Measurements from ENCODE around the gene WDR7.

The WDR7 gene

DNA sequence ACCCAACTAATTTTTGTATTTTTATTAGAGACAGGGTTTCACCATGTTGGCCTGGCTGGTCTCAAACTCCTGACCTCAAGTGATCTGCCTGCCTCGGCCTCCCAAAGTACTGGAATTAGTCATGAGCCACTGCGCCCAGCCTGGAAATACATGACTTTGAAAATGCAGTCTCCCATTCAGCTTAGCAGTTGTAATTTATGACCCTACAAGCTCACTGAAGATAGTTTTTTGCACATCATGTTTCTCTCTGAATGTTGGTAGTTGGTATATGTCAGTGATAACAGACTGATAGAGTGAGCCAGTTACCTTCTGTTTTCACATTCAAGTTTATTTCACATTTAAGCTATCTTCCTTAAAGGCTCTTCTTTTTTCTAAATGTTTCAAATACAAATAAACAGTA, 7.1 kb downstream of the WDR7 start:
- DNase-seq = no peak

DNA sequence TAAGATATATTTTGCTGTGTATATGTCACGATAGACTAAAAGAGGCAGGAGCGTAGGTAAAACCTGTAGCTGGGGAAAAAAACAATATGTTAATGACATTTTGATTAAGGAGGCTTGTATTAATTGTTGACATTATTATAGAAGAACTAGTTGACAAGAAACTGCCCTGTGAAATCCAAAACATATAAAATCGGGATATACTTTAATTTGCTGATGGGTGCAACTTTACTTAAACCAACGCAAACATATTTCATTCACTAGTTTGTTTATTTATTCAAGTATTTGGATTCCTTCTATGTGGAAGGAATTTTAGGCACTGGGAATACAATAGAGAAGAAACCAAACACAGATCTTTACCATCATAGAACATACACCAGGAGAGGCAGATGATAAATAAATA, 8.0 kb downstream of the WDR7 start:
- DNase-seq = no peak

DNA sequence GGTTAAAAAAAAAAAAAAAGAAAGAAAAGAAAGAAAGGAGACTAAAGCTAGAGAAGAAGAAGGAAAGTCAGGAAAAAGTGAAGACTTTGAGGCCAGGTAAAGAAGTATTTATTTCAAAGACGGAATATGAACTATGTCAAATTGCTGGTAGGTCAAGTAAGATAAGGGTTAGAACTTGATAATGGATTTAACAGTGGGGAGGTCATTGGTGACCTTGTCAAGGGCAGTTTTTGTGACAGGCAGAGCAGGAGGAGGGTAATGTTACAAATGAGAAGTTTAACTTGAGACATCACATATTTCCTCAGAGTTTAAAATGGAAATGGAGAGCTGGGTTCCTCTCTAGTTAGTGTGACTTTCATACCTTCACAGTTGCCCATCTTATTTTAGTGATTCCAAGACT, 9.5 kb downstream of the WDR7 start:
- DNase-seq = no peak

DNA sequence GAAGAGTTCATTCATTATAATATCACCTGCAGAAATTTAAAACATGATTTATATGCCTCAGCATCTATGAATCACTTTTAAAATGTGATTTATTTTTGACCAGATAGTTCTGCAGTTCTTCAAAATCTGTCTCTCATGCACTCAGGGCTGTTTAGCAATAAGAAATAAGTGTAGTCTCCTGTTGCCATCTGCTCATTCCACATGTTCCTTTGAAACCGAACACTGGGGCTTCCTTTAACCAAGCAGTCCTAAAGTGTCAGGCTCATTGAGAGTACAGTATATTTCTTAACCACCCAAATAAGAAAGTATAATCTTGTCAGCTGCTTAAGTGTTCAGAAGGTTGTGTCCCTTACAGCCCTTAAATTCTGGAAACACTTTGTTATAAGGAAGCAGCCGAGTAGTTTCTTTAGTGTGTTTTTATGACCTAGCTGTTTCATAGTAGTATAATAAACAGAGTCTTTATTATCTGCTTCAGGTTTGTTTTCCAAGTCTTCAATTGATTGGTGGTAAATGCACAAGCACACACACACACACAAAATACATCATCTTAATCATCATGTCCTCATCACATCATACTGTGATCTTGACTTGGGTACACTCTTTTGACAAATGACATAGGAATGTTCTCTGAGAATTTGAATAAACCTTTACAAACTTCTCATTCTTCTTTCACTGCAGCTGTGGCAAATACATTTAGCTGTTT, 10.4 kb downstream of the WDR7 start:
- DNase-seq = no peak

DNA sequence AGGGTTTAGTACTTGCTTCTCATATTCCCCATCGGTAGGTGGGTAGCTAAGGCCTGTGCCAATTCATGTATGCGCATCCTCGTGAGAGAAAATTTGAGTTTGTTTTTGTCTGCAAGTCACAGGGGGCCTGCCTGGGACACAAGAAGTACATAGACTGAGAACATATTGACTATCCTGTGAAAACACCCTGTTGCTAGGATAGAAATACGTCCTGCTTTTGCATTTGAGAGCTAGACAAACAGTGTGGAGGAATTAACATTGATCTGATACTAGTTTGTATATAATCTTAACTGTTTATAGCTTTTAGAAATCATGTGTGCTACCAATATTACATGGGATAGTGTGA, 10.9 kb downstream of the WDR7 start:
- no peak for DNase-seq

DNA sequence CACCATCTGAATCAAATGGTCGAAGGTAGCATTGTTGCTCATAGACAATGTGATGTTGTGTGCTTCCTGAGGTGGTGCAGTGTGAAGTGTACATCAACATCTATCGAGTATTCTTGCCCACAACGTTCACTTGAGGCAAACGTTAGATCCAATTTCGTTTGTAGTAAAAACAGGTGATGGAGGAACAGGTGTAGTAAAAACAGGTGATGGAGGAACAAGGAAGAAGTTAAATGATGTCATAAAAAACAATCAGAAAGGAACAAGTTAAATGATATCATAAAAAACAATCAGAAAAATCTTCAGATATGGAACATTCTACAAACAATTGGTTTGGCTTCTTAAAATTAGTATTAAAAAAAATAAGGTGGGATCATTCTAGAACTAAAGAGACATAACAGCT, 11.3 kb downstream of the WDR7 start:
- no peak for DNase-seq

DNA sequence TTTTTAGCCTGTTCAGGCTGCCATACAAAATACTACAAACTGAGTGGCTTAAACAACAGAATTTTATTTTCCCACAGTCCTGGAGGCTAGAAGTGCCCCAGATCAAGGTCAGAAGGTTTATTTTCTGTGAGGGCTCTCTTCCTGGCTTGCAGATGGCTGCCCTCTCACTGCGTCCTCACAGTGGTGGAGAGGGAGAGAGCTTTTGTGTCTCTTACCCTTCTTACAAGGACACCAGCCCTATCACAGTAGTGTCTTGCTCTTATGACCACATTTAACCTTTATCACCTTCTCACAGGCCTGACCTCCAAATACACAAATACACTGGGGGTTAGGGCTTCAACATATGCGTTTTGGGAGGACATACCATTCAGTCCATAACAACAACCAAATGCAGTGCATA, 11.7 kb downstream of the WDR7 start:
- no peak for DNase-seq

DNA sequence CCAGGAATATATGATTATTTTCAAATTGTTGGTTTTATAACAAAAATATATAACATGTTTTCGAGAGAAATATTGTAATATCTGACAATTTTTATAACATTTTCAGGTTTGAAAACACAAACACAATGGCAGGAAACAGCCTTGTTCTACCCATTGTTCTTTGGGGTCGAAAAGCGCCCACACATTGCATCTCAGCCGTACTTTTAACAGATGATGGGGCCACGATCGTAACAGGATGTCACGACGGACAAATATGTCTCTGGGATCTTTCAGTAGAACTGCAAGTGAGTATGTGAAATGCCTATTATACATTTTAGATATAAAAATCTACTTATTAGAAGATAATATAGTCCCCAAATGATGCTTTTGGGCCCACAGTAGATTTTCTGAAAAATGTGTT, 21.2 kb downstream of the WDR7 start:
- DNase-seq = no peak

DNA sequence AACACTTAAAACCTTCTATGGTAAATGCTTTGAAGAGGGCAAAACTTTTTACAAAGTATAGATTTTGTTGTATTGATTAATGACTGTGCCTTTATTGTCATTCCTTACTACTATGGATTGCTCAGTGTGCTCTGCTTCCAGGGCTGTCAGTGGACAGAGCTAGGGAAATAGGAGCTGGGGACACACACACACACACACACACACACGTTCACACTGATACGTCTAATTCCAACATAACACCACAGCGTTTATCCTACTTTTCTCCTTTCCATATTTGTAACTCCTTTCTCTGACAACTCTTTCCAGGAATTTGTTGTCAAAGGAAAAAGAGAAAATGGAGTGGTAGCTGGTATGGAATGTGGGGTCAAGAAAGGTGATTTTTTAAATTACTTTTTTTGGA, 21.8 kb downstream of the WDR7 start:
- DNase-seq = no peak

DNA sequence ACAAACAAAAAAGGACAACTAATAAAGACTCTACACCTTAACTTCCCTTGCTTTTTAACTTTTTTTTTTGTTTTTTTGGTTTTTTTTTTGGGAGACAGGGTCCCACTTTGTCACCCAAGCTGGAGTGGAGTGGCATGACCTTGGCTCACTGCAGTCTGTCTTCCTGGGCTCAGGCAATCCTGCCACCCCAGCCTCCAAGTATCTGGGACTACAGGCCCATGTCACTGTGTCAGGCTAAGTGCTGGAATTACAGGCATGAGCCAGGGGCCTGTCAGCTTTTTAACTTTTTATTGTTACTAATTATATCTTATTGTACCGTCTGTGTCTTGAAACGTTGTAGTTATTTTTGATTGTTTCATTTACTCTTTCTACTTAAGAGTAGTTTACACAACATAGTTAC, 25.5 kb downstream of the WDR7 start:
- no peak for DNase-seq

DNA sequence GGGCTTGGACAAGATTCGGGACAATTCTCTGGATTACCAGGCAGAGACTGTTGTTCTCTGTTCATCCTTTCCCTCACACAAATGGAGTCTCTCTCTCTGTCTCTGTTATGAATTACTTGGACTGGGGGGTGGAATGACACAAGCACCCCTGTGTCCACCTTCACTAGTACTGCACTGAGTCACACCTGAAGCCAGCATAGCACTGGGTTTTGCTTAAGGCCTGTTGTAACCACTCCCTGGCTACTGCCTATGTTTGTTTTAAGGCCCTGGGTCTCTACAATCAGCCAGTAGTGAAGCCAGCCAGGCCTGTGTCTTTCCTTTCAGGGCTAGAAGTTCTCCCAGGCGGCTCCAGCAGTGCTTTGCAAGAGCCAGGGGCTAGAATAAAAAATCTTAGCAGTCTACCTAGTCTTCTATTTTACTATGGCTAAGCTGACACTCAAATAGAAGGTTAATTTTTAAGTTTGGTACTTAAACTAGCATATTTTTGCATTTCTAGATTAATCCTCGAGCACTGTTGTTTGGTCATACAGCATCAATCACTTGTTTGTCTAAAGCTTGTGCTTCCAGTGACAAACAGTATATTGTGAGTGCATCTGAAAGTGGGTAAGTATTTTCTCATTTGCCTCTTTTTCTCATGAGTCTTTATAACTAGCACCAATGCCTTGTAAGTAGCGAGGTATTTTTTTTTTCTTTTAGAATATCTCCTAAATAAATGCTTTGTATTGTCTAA, 27.8 kb downstream of the WDR7 start:
- DNase-seq = no peak

DNA sequence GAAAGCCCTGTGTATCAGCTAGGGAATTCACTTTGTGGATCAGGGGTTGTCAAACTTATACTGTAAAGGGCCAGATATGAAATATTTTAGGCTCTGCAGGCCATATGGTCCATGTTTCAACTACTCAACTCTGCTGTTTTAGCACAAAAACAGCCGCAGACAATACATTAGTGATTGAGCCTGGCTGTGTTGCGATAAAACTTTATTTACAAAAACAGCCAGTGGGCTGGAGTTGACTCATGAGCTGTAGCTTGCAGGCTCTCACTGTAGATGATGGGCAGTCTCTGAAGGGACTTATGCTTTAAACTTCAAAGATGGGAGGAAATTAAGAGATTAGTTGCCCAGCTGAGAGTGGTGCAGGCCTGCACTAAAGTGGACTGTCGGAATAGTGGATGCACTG, 33.1 kb downstream of the WDR7 start:
- no peak for DNase-seq

DNA sequence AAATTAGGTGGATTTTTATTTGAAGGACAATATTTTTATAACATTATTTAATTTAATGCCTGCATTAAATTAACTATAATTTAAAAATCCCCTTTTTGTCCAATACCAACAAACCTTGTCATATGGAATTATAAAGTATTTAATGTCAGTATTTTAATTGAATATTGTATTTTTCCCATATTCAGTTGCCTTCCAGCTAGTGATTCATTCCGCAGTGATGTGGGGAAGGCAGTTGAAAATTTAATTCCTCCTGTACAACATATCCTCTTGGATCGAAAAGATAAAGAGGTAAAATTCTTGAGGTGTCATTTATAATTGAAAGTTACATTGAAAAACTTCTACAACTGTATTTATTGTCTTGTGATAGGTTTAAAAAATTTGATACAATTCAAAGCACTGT, 40.4 kb downstream of the WDR7 start:
- no peak for DNase-seq

DNA sequence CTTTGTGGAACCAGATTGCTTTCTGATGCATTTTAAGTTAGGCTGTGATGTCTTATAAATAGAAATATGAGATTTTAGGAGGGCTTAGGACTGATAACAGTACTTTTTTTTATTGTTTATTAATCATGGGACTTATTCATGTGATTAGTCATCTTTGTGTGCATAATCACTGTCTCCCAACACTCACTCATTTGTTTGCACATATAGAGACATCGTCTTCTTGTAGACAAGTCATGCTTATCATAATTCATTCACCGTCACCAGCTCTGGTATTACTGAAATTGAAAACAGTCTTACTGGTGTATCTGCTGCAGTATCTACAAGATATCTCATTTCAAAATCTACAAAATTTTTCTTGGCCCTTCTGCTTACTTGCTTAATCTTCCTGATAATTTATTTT, 45.8 kb downstream of the WDR7 start:
- peak; percentile 24 for DNase-seq

DNA sequence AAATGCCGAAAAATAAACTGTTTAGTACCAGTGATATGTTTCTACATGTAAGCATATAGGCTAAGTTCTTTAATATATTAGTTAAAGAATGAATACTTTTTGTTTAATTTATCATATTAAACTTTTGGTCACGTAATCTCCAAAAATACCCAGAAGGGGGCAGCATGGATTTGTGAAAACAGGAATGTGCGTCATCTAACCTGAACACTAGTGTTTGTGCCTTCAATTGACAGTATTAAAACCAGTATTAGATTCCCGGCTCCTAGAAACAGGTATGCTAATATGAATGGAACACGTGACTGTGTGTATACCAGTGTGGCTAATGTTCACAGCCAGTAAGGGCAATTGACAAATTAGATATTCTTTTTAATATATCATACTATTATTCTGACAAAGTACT, 51.8 kb downstream of the WDR7 start:
- DNase-seq = peak; percentile 47

DNA sequence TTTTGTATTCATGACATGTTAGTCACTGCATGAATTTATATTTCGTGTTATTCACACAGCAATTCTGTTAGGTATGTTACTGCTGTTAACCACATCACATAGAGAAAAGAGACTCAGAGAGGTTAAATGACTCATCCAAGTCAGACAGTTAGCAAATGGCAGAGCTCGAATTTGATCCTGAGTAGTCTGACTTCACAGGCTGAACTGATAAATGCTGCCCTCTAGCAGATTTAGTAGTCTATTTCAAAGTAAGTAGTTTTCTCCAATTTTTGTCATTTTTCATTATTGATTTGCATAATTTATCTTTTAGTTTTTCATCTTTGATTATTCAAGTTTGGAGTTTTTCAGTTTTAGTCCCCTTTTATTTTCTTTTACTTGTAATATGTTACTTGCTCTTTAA, 58.3 kb downstream of the WDR7 start:
- peak; percentile 90 for DNase-seq

DNA sequence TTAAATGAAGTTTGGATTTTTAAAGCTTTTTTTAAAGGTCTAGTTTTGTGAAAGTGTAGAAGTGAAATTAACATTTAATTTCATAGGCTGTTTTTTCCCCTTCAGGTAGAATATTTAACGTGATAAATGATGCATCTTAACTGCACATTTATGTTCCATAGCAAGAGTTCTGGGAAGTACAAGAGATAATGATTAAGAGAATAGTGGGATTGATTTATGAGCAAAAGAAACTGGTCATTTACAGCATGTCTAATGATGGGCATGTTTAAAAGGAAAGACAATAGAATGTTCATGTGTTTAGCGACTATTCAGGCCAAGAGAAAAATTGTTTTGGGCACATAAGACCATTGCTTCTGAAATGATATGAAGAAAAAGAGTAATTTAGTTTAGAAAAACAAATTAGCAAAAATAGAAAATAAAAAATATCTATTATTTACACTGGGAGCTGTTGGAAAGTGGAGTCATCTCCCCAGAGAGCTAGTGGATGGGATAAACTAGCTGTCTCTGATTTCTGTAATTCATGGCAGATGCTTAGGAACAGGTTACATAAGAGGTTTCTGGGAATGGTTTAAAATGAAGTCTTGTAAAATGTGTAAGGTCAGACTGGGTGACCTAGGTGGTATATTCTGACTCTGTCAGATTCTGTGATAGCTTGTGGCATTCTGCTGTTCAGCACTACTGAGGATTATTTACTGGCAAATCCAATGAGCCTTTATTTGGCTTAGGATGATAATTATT, 60.7 kb downstream of the WDR7 start:
- no peak for DNase-seq

DNA sequence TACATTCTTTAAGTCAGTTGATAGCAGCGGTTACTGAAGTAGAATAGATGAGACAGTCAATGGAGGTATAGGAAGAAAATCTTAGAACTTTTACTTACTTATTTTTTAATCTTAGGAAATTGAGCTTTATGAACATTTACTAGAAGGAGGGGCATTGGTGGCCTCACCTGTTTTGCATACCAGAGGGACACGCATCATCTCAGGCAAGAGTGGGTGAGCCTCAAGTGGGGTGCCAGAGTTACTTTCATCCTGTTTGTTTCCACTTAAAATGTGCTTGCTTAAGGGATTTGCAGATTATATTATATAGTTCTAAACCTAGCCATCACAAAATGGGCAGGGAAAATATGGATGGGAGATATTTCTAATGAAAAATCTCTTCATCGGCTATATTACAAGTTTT, 61.6 kb downstream of the WDR7 start:
- no peak for DNase-seq

DNA sequence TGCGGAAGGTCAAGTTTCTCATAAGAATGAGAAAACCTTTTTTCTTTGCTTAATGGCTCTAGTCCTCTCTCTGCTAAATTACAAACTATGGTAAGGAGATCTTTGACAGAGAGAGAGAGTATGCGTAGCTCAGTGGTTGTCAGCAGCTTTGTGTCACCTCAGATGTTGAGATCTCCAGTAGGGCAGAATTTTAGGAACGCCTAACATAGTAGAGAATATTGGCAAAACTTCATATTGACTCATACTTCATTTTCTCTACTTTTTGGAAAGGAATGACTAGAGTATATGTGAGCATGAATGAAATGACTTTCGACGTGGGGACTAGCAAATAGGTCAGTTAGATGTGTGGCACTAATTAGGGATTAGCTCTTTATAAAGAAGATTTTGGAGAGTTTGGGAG, 64.0 kb downstream of the WDR7 start:
- DNase-seq = no peak

DNA sequence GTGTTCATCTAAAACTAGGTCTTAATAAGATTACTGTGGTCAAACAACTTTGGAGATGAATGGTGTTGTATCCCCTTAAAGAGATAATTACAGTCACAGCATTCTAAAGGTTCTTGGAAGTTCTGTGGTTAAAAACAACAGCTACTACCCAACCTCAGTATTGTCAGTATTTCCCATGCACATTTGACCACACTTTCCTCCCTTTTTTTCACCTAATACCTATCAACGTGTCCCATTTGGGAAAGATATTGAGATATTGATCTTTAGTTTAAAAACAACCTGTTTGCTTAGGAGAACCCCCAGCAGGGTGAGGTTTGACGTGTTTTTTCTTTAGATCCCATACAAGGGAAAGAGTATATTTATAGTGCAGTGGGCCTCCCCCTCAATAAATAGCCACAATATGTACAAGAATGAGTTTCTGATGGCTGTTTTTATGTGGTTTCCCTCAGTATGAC, 65.6 kb downstream of the WDR7 start:
- DNase-seq = peak; percentile 41

DNA sequence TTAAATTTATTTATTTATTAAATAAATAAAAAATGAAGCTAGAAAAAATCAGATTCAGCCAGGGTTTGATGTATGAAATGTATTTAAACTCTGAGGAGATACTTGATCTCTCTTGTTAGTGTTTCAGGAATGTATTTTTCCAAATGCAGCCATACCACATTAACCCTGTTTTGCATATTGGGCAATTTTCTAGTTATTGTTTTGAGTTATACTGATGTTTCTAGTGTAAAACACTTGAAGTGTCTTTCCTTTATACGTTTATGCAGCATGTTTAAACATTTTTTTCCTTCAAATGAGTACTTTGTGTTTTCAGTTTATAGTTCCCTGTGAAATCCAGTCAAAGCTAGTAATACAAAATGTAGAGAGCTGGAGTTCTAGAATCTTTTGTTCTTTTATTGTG, 69.9 kb downstream of the WDR7 start:
- DNase-seq = no peak

DNA sequence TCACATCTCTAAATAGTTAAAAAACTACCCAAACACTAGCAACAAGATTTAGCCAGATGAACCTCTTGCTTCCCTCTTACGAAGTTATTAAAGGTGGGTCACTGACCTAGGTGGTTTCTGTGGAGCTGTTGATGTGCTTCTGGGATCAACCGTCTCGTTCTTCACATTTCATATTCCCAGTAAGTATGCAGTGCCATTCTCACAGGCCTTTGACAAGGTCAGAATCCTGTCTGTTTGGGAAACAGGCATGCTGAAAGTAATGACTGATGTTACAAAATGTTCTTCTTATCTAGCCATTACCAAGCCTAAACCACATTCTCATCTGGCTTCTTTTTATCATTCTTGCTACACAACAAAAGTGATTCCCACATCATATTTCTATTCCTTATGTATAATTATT, 70.3 kb downstream of the WDR7 start:
- no peak for DNase-seq

DNA sequence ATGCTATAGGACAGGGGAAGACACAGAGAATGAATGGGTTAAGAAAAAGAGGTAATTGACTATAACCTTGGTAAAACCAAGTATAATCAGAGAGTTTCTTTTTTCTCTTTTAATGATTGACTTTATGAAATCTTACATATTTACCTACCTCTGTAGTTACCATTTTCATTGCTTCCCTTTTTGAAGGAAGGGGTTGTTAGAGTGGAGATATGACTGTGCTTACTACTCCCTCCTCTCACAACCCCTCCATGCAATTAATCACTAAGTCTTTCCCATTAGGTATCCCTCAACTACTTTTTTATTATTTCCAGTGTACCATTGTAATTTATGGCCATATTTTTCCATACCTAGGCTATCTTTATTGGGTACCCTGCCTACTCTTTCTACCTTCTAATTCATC, 71.4 kb downstream of the WDR7 start:
- no peak for DNase-seq

DNA sequence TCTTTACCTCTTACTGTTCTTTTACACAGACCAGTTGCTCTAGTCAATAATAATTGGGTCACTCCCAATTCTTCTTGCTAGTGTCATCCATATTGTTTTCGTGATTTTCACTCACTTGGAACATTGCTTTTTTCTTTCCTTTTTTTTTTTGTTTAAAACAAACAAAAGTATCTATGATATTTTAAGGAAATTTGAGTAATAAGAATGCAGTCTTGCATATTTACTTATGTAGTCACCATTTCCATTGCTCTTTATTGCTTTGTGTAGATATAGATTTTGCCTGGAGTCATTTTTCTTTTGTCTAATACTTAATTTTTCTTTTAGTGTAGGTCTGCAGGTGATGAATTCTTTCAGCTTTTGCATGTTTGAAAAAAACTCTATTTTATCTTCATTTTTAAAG, 71.9 kb downstream of the WDR7 start:
- no peak for DNase-seq
